Measurements from ENCODE around the gene GAK. TPM values are rescaled to one million over a fixed set of nuclear protein-coding genes. Genes with fewer than 3 reads are reported as not detected.

Gene GAK
- total RNA-seq, 1 experiment from 2014 or later = 86.6 TPM

GRCh38 chr4:820230-821172 is 111.6 kb downstream of the GAK start:
- Histone ChIP-seq H3K36me3 (ENCODE audit: control insufficient read depth, insufficient read depth, low read length) (no peaks in the 10 kb centered on the region), H3K27ac (ENCODE audit: low read length) (no peak overlapping the region), H3K4me1 (ENCODE audit: control insufficient read depth, insufficient read depth, low read length) (no peaks in the 10 kb centered on the region), H3K9me3 (ENCODE audit: control insufficient read depth, insufficient read depth, low read depth, low read length) (no peaks in the 10 kb centered on the region), H3K4me3 (ENCODE audit: low read depth in 2 of 2, low read length in 2 of 2) (no peak overlapping the region), H3K27me3 (ENCODE audit: control insufficient read depth, insufficient read depth, low read length) (no peaks in the 10 kb centered on the region)
- intact Hi-C loops (cut with micrococcal nuclease; ENCODE audit: unreplicated experiment) (no loop called here), in situ Hi-C loops (cut with HindIII; ENCODE audit: low pct_unique_long_range_greater_than_20kb, low sequenced_read_pairs) (no loop called here)
- ChIA-PET CTCF (no interaction called here), POLR2A (no interaction called here)
- BruUV-seq (replicated peaks) = no TSS peak
- no peak for ATAC-seq
- DNase-seq (ENCODE audit: low read depth, low spot score) = no peak
- no peak for TF ChIP-seq POLR2AphosphoS5 (IDR thresholded peaks at IDR 0.05; ENCODE audit: low read depth, low read length)
- TF ChIP-seq, protein P1, sequence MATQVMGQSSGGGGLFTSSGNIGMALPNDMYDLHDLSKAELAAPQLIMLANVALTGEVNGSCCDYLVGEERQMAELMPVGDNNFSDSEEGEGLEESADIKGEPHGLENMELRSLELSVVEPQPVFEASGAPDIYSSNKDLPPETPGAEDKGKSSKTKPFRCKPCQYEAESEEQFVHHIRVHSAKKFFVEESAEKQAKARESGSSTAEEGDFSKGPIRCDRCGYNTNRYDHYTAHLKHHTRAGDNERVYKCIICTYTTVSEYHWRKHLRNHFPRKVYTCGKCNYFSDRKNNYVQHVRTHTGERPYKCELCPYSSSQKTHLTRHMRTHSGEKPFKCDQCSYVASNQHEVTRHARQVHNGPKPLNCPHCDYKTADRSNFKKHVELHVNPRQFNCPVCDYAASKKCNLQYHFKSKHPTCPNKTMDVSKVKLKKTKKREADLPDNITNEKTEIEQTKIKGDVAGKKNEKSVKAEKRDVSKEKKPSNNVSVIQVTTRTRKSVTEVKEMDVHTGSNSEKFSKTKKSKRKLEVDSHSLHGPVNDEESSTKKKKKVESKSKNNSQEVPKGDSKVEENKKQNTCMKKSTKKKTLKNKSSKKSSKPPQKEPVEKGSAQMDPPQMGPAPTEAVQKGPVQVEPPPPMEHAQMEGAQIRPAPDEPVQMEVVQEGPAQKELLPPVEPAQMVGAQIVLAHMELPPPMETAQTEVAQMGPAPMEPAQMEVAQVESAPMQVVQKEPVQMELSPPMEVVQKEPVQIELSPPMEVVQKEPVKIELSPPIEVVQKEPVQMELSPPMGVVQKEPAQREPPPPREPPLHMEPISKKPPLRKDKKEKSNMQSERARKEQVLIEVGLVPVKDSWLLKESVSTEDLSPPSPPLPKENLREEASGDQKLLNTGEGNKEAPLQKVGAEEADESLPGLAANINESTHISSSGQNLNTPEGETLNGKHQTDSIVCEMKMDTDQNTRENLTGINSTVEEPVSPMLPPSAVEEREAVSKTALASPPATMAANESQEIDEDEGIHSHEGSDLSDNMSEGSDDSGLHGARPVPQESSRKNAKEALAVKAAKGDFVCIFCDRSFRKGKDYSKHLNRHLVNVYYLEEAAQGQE (IDR thresholded peaks at IDR 0.05; ENCODE audit: insufficient read depth in 1 of 2, low read depth in 2 of 2, low read length in 1 of 2) = no peak
- TF ChIP-seq CTCF (IDR thresholded peaks at IDR 0.05) = no peak
- TF ChIP-seq SIN3A (IDR thresholded peaks at IDR 0.05; ENCODE audit: borderline replicate concordance, insufficient read depth, low read depth, low read length) = no peak
- no peak for TF ChIP-seq TCF7L2 (IDR thresholded peaks at IDR 0.05; ENCODE audit: low read depth, low read length)

DNA sequence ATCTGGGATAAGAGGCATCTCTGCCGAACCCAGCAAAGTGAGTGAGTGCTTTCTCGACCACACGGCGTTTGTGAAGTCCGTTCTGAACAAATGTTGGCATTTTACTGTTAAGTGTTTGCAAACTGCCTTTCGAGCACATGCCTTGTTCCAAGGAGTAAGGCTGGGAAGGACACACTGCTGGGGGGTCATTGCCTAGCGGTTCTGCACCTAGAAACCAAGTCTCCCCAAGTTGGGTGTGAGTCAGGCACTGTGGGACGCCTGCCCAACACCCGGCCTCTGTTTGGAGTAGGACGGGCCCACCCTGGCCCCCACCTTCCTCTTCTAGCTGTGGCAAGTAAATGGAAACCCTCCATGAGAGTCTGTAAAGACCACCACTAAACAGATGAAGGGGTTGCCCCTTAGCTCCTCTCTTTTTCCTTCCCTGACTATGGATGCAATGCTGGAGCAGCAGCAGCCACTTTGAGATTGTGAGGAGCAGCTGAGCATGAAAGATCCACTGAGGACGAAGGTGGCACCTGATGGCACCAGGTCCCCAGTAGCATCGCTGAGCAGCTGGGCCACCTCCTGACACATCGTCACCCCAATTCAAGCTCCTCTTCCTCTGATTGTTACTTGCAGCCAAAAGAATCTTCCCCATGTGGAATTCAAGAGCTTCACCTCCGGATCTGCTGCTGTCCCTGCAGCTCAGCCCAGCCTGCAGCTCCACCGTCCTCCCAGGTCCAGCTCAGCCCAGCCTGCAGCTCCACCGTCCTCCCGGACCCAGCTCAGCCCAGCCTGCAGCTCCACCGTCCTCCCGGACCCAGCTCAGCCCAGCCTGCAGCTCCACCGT is 112.5 kb downstream of the GAK start:
- POLR2A ChIA-PET = no interaction called here
- no peak overlapping the region for H3K4me3 ChIP-seq (ENCODE audit: low read depth in 2 of 2, low read length in 2 of 2)
- intact Hi-C loops (cut with micrococcal nuclease; ENCODE audit: unreplicated experiment) = no loop called here
- H3K9me3 ChIP-seq (ENCODE audit: control insufficient read depth, insufficient read depth, low read depth, low read length) = no peaks in the 10 kb centered on the region
- CTCF ChIA-PET = no interaction called here
- H3K36me3 ChIP-seq (ENCODE audit: control insufficient read depth, insufficient read depth, low read length) = no peaks in the 10 kb centered on the region
- BruUV-seq (replicated peaks) = no TSS peak
- ATAC-seq (no peak), DNase-seq (ENCODE audit: low read depth, low spot score) (no peak)
- no peaks in the 10 kb centered on the region for H3K27me3 ChIP-seq (ENCODE audit: control insufficient read depth, insufficient read depth, low read length)
- no peaks in the 10 kb centered on the region for H3K4me1 ChIP-seq (ENCODE audit: control insufficient read depth, insufficient read depth, low read length)
- no peak overlapping the region for H3K27ac ChIP-seq (ENCODE audit: low read length)
- TF ChIP-seq SIN3A (IDR thresholded peaks at IDR 0.05; ENCODE audit: borderline replicate concordance, insufficient read depth, low read depth, low read length) = no peak
- no peak for TF ChIP-seq TCF7L2 (IDR thresholded peaks at IDR 0.05; ENCODE audit: low read depth, low read length)
- TF ChIP-seq POLR2AphosphoS5 (IDR thresholded peaks at IDR 0.05; ENCODE audit: low read depth, low read length) = no peak
- no peak for TF ChIP-seq CTCF (IDR thresholded peaks at IDR 0.05)
- TF ChIP-seq, protein P1 (IDR thresholded peaks at IDR 0.05; ENCODE audit: insufficient read depth in 1 of 2, low read depth in 2 of 2, low read length in 1 of 2) = no peak
- in situ Hi-C loops (cut with HindIII; ENCODE audit: low pct_unique_long_range_greater_than_20kb, low sequenced_read_pairs) = no loop called here

Data from Panc1 (cell line).